ENCODE results near the gene CASK. TPM values are rescaled to one million over a fixed set of nuclear protein-coding genes. Genes with fewer than 3 reads are reported as not detected.

The CASK gene
- total and polyA plus RNA-seq, 2 of the 13 experiments (the other 11 are each of a cell fraction or from before 2014, with no cell fraction given), result 14.5 to 16.0 TPM

GRCh38 chrX:41475591-41476241, 447.6 kb downstream of the CASK start:
- intact Hi-C loops (cut with micrococcal nuclease; ENCODE audit: unreplicated experiment), result loop anchor here (5.0 kb wide), 1 partner anchor 198 kb away; no protein-coding TSS in a partner anchor
- DNase-seq (ENCODE audit: low spot score), result peak; percentile 35
- Histone ChIP-seq H3K79me2 (ENCODE audit: insufficient read depth, low read length) (no peaks in the 10 kb centered on the region), H4K20me1 (ENCODE audit: insufficient read depth, low read length) (no peaks in the 10 kb centered on the region), H2AFZ (ENCODE audit: low read length) (no peak overlapping the region), H3K9me3 (ENCODE audit: low read length) (no peaks in the 10 kb centered on the region), H3K4me3 (replicated peaks in 1 of 3; ENCODE audit: insufficient read depth in 1 of 3, low read depth in 2 of 3, low read length in 3 of 3) (peak overlapping the region in 2 of 3 experiments; percentile 16 to 54; a peak in 3 of 6 replicates), H3K27me3 (ENCODE audit: control insufficient read depth in 1 of 2, insufficient read depth in 2 of 2, low read length in 2 of 2) (no peaks in the 10 kb centered on the region), H3K4me1 (ENCODE audit: insufficient read depth, low read length) (peaks cover 41% of the 10 kb centered on the region), H3K27ac (ENCODE audit: extremely low read length, insufficient read depth, low read length) (peak overlapping the region; percentile 38), H3K36me3 (replicated peaks in 1 of 2; ENCODE audit: control insufficient read depth in 1 of 2, insufficient read depth in 2 of 2, low read length in 2 of 2) (no peaks in the 10 kb centered on the region), H3K9ac (ENCODE audit: insufficient read depth, low read depth, low read length) (0 out of 2 replicates have a peak overlapping the region, but pooled peaks have one; percentile 18), H3K4me2 (ENCODE audit: low read depth, low read length) (peak overlapping the region; percentile 62)
- in situ Hi-C loops (cut with HindIII; ENCODE audit: extremely low pct_ligation_motif_present, low pct_unique_long_range_greater_than_20kb), result no loop called here
- ChIA-PET CTCF (ENCODE audit: low intra/inter-chr PET ratio, low total read pairs) (no interaction called here), POLR2A (no interaction called here)
- no peak for FAIRE-seq
- peak; percentile 81 for ATAC-seq
- no TSS peak for BruUV-seq (replicated peaks)
- 21% methylated on average over 7 of the region's 12 CpGs for WGBS (ENCODE audit: low lambda C conversion rate)
- peak; percentile 40; the same call in 1 of the 2 replicates for TF ChIP-seq HNF4A (CRISPR knock-in tag; IDR thresholded peaks at IDR 0.05)
- TF ChIP-seq LCORL (IDR thresholded peaks at IDR 0.05), result no peak
- TF ChIP-seq LCORL (CRISPR knock-in tag; IDR thresholded peaks at IDR 0.05), result peak; percentile 48; the same call in 1 of the 2 replicates
- no peak for TF ChIP-seq THYN1 (CRISPR knock-in tag; IDR thresholded peaks at IDR 0.05; ENCODE audit: borderline replicate concordance, low read depth)
- peak; percentile 73 for TF ChIP-seq PATZ1 (CRISPR knock-in tag; IDR thresholded peaks at IDR 0.05)
- TF ChIP-seq TRIM22 (IDR thresholded peaks at IDR 0.05), result no peak
- TF ChIP-seq ZNF839 (CRISPR knock-in tag; IDR thresholded peaks at IDR 0.05; ENCODE audit: borderline replicate concordance), result no peak
- TF ChIP-seq ZGPAT (CRISPR knock-in tag; IDR thresholded peaks at IDR 0.05), result no peak
- peak; percentile 44; the same call in 1 of the 2 replicates for TF ChIP-seq NR2F6 (IDR thresholded peaks at IDR 0.05)
- TF ChIP-seq NR2F6 (CRISPR knock-in tag; IDR thresholded peaks at IDR 0.05), result no peak
- 0 out of 2 replicates have a peak, but pooled peaks have one; percentile 14 for TF ChIP-seq ZMYM4 (CRISPR knock-in tag; IDR thresholded peaks at IDR 0.05)
- no peak for TF ChIP-seq SP2 (CRISPR knock-in tag; IDR thresholded peaks at IDR 0.05)
- TF ChIP-seq ZNF687 (CRISPR knock-in tag; IDR thresholded peaks at IDR 0.05), result peak; percentile 54
- TF ChIP-seq ZNF557 (CRISPR knock-in tag; IDR thresholded peaks at IDR 0.05), result no peak
- no peak for TF ChIP-seq FOXK1 (CRISPR knock-in tag; IDR thresholded peaks at IDR 0.05; ENCODE audit: borderline replicate concordance, low read depth)
- no peak for TF ChIP-seq MIER3 (CRISPR knock-in tag; IDR thresholded peaks at IDR 0.05; ENCODE audit: borderline replicate concordance)
- peak; percentile 35; the same call in 1 of the 2 replicates for TF ChIP-seq ZFY (CRISPR knock-in tag; IDR thresholded peaks at IDR 0.05)

All from HepG2 (cell line).